GM12864 (cell line): ENCODE results near the gene OR2V2.

Experiments used
- DNase-seq: peaks from one replicate; pipeline ENCODE4 v3.0.0-alpha.2; 2011; ENCODE audit warnings: low read depth
- H3K4me3 ChIP-seq: 2 replicates; pipeline ENCODE4 v1.5.1; 2011; ENCODE audit warnings: mild to moderate bottlenecking, low read depth, low read length, control low read depth
- CTCF ChIP-seq: IDR thresholded peaks from 2 replicates; pipeline ENCODE4 v1.5.1; 2011; ENCODE audit warnings: low read depth, mild to moderate bottlenecking, moderate library complexity, low read length, control low read depth, inconsistent platforms; ENCODE audit errors: missing control alignments

The OR2V2 gene

DNA sequence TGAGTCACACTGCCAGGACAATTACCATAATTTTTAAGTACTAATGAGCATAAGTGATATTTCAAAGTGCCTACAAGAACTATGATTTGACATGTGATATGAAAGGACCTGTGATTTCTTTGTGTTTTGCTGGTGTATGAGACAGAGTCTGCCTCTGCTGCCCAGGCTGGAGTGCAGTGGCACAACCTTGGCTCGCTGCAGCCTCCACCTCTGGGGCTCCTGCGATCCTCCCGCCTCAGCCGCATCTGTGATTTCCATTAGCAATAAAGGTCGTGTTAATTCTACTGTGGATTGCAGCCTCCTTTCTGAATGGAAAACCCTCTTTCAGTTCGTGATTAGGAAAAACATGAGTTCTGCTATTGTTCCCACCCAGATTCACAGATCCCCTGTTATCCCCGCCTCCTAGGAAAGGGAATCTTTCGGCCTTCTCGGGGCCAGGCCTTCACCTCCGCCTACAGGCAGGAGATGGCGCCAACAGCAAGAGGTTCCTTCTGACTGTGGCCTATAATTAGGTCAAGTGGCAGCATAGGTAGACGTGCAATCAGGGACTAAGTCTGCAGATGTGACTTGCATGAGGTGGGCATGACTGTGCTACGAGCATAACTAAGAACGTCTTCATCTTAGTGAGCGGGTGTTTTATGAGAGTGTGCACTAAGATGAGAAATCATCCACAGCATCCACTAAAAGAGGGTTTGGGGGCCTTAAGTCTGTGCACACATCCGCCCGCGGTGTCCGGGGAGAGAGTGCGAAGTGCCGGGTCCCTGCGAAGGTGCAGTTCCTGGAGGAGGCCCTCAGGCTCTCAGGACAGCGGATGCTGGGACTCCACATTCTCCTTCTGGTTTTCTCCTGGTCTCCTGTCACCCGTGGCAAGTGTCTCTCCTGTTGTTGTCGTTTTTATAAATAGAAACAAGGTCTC lies 34.5 kb downstream of the OR2V2 start:
- no peak for DNase-seq
- TF ChIP-seq CTCF = peak; percentile 83
- no peak overlapping the region for H3K4me3 ChIP-seq

GRCh38 chr5:181182651-181183050 lies 35.3 kb downstream of the OR2V2 start:
- H3K4me3 ChIP-seq = peak overlapping the region; percentile 25; the same call in 1 of the 2 replicates
- no peak for DNase-seq
- TF ChIP-seq CTCF = no peak

DNA sequence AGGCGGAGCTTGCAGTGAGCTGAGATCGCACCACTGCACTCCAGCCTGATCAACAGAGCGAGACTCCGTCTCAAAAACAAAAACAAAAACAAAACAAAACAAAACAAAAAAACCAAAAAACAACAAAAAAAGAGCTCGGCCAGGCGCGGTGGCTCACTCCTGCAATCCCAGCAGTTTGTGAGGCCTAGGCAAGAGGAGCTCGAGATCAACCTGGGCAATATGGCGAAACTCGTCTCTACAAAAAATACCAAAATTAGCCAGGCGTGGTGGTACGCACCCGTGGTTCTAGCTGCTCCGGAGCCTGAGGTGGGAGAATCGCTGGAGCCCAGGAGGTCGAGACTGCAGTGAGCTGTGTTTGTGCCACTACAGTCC lies 37.4 kb downstream of the OR2V2 start:
- TF ChIP-seq CTCF = no peak
- no peak for DNase-seq
- H3K4me3 ChIP-seq = peak overlapping the region; percentile 64

- DNase-seq = no peak
- H3K4me3 ChIP-seq = no peak overlapping the region; the same call in 1 of the 2 replicates
- no peak for TF ChIP-seq CTCF
These were observed 38.2 kb downstream of the OR2V2 start for GRCh38 chr5:181185560-181185959.

- H3K4me3 ChIP-seq = no peak overlapping the region
- TF ChIP-seq CTCF = no peak
- DNase-seq = no peak
These were observed 38.6 kb downstream of the OR2V2 start for GRCh38 chr5:181186022-181186421.

GRCh38 chr5:181186986-181187499 lies 39.7 kb downstream of the OR2V2 start:
- no peak for TF ChIP-seq CTCF
- H3K4me3 ChIP-seq = peak overlapping the region; percentile 52
- no peak for DNase-seq
